ENCODE results near the gene ANKDD1A.

ANKDD1A gene

GRCh38 chr15:64925335-64926330 is 13.9 kb downstream of the ANKDD1A start:
- TF ChIP-seq, protein P1, sequence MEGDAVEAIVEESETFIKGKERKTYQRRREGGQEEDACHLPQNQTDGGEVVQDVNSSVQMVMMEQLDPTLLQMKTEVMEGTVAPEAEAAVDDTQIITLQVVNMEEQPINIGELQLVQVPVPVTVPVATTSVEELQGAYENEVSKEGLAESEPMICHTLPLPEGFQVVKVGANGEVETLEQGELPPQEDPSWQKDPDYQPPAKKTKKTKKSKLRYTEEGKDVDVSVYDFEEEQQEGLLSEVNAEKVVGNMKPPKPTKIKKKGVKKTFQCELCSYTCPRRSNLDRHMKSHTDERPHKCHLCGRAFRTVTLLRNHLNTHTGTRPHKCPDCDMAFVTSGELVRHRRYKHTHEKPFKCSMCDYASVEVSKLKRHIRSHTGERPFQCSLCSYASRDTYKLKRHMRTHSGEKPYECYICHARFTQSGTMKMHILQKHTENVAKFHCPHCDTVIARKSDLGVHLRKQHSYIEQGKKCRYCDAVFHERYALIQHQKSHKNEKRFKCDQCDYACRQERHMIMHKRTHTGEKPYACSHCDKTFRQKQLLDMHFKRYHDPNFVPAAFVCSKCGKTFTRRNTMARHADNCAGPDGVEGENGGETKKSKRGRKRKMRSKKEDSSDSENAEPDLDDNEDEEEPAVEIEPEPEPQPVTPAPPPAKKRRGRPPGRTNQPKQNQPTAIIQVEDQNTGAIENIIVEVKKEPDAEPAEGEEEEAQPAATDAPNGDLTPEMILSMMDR (IDR thresholded peaks at IDR 0.05), result no peak
- H3K27me3 ChIP-seq, result no peaks in the 10 kb centered on the region
- intact Hi-C loops (cut with DNase I; ENCODE audit: low total_unique reads), result no loop called here
- no peak overlapping the region for H3K4me3 ChIP-seq
- DNase-seq, result no peak
- peaks cover 0 to 14% (median 10%) of the 10 kb centered on the region in 3 donors for H3K36me3 ChIP-seq
- H3K27ac ChIP-seq, result no peak overlapping the region
- H3K4me1 ChIP-seq, result peaks cover 0 to 27% (median 12%) of the 10 kb centered on the region in 4 donors
- H3K9me3 ChIP-seq, result no peaks in the 10 kb centered on the region

DNA sequence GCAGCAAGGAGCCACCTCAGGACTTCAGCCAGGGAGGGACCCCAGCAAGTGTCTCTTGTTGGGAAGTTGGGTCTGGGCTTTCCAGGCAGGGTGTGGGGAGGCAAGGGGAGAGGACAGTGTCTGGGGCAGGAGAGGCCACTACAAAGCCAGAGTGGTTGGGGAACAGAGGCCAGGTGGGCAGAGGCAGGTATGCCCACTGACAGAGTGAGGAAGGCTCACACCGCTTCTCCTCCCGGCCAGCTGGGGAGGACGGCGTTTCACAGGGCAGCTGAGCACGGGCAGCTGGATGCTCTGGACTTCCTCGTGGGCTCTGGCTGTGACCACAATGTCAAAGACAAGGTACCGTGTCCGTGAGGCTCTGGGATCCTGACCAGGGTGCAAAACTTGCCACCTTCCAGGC is 15.0 kb downstream of the ANKDD1A start:
- Histone ChIP-seq H3K4me3 (no peak overlapping the region), H3K27ac (no peak overlapping the region), H3K36me3 (peaks cover 0 to 24% (median 19%) of the 10 kb centered on the region in 3 donors), H3K9me3 (no peaks in the 10 kb centered on the region), H3K4me1 (peaks cover 0 to 19% (median 8%) of the 10 kb centered on the region in 4 donors), H3K27me3 (no peaks in the 10 kb centered on the region)
- TF ChIP-seq, protein P1 (IDR thresholded peaks at IDR 0.05), result no peak
- intact Hi-C loops (cut with DNase I; ENCODE audit: low total_unique reads), result no loop called here
- no peak for DNase-seq

- TF ChIP-seq, protein P1 (IDR thresholded peaks at IDR 0.05), result no peak
- intact Hi-C loops (cut with DNase I; ENCODE audit: low total_unique reads), result no loop called here
- Histone ChIP-seq H3K36me3 (peaks cover 11 to 42% (median 36%) of the 10 kb centered on the region in 3 donors), H3K27ac (no peak overlapping the region), H3K4me1 (no peaks in the 10 kb centered on the region), H3K9me3 (no peaks in the 10 kb centered on the region), H3K27me3 (no peaks in the 10 kb centered on the region), H3K4me3 (no peak overlapping the region)
- DNase-seq, result no peak
Measured at GRCh38 chr15:64928626-64929220, 17.0 kb downstream of the ANKDD1A start.

DNA sequence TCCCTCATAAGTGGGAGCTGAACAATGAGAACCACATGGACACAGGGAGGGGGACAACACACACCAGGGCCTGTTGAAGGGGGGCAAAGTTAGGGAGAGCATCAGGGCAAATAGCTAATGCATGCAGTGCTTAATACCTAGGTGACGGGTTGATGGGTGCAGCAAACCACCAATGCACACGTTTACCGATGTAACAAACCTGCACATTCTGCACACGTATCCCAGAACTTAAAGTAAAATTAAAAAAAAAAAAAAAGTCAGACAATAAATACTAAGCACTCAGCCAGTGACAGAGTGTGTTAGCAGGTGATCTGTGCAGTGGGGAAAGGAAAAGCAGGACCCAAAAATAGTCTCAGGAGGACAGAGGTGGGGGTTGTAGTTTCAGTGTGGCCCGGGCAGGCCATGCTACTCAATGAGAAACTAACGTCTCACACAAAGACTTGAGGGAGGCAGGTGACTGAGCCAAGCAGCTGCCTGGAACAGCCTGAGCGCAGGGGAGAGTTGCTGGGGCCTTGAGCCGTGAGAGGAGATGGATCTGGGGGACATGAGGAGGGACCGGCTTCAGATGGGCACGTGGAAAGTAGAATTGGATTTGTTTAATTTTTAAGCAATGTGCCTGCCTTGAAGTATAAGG is 18.4 kb downstream of the ANKDD1A start:
- intact Hi-C loops (cut with DNase I; ENCODE audit: low total_unique reads), result no loop called here
- H3K36me3 ChIP-seq, result peaks cover 14 to 48% (median 47%) of the 10 kb centered on the region in 3 donors
- DNase-seq, result no peak

DNA sequence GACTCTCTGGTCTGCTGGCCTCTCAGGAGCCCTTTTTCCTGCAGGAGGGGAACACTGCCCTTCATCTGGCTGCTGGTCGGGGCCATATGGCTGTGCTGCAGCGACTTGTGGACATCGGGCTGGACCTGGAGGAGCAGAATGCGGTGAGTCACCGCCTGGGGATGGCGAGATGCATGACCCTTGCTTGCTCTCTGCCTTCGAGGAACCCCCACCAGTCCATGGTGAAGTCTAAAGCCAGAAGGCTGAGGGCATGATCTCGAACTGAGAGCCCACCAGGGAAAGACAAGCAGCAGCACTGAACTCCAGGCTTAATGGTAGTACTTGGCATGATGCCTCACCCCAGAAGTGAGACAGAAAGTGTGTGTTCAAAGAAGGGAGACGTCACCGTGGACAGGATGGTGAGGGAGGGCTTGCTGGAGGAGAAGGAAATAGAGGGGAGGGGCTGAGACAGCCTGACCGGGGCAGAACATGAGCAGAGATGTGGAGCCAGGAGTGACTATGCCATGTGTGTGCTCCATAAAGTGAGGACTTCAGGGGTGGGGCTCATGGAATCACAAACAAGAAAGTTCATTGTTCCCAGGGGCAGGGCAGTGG is 19.2 kb downstream of the ANKDD1A start:
- H3K9me3 ChIP-seq, result no peaks in the 10 kb centered on the region
- TF ChIP-seq, protein P1 (IDR thresholded peaks at IDR 0.05), result no peak
- H3K27me3 ChIP-seq, result no peaks in the 10 kb centered on the region
- intact Hi-C loops (cut with DNase I; ENCODE audit: low total_unique reads), result no loop called here
- H3K36me3 ChIP-seq, result peaks cover 14 to 48% (median 47%) of the 10 kb centered on the region in 3 donors
- no peak for DNase-seq
- no peak overlapping the region for H3K27ac ChIP-seq
- H3K4me3 ChIP-seq, result no peak overlapping the region
- no peaks in the 10 kb centered on the region for H3K4me1 ChIP-seq

More for the DNA sequence above, 18.4 kb downstream of the ANKDD1A start:
- Histone ChIP-seq H3K4me3 (no peak overlapping the region), H3K27ac (no peak overlapping the region), H3K27me3 (no peaks in the 10 kb centered on the region), H3K4me1 (no peaks in the 10 kb centered on the region), H3K9me3 (no peaks in the 10 kb centered on the region)
- TF ChIP-seq, protein P1 (IDR thresholded peaks at IDR 0.05), result no peak

Measured in tibial artery (tissue), 4 donors.